Ishikawa (cell line): ENCODE results near the gene EML1.

Experiments used
- CEBPB ChIP-seq: IDR thresholded peaks from 2 replicates; pipeline ENCODE4 v1.6.1; 2012
- CREB1 ChIP-seq: IDR thresholded peaks from 2 replicates; pipeline ENCODE4 v1.6.1; 2012; ENCODE audit warnings: low read depth
- EGR1 ChIP-seq: IDR thresholded peaks from 2 replicates; pipeline ENCODE4 v1.6.1; 2012
- EP300 ChIP-seq: IDR thresholded peaks from 2 replicates; pipeline ENCODE4 v1.6.1; 2012; ENCODE audit warnings: borderline replicate concordance
- FOXM1 ChIP-seq: IDR thresholded peaks from 2 replicates; pipeline ENCODE4 v1.6.1; 2012; ENCODE audit warnings: low read depth, borderline replicate concordance
- MAX ChIP-seq: IDR thresholded peaks from 2 replicates; pipeline ENCODE4 v1.6.1; 2012
- NFIC ChIP-seq: IDR thresholded peaks from 2 replicates; pipeline ENCODE4 v1.6.1; 2012
- RAD21 ChIP-seq: IDR thresholded peaks from 2 replicates; pipeline ENCODE4 v1.6.1; 2012; ENCODE audit warnings: low read depth
- TAF1 ChIP-seq: IDR thresholded peaks from 2 replicates; pipeline ENCODE4 v1.6.1; 2012; ENCODE audit warnings: low read depth, mild to moderate bottlenecking
- TCF12 ChIP-seq: IDR thresholded peaks from 2 replicates; pipeline ENCODE4 v1.6.1; 2012; ENCODE audit warnings: low read depth
- TEAD4 ChIP-seq: IDR thresholded peaks from 2 replicates; pipeline ENCODE4 v1.6.1; 2012
- YY1 ChIP-seq: IDR thresholded peaks from 2 replicates; pipeline ENCODE4 v1.6.1; 2012; ENCODE audit warnings: low read depth
- ZBTB7A ChIP-seq: IDR thresholded peaks from 2 replicates; pipeline ENCODE4 v1.6.1; 2012; ENCODE audit warnings: low read depth
- TF ChIP-seq, protein P1 (sequence below): IDR thresholded peaks from 2 replicates; pipeline ENCODE4 v1.6.1; 2012
- TF ChIP-seq, protein P2 (sequence below): IDR thresholded peaks from 2 replicates; pipeline ENCODE4 v1.6.1; 2012; ENCODE audit warnings: low read depth, mild to moderate bottlenecking

The EML1 gene

GRCh38 chr14:99971941-99972747 lies 178.9 kb downstream of the EML1 start:
- peak; percentile 98 for TF ChIP-seq ZBTB7A
- no peak for TF ChIP-seq FOXM1
- TF ChIP-seq MAX, result peak; percentile 24; the same call in 1 of the 2 replicates

- no peak for TF ChIP-seq EGR1
- TF ChIP-seq TAF1, result no peak
- TF ChIP-seq NFIC, result no peak
- TF ChIP-seq YY1, result no peak
- no peak for TF ChIP-seq TCF12
Observed at GRCh38 chr14:99972748-99973466, 179.7 kb downstream of the EML1 start.

GRCh38 chr14:99975190-99975589 lies 182.0 kb downstream of the EML1 start:
- TF ChIP-seq FOXM1 (no peak), EP300 (no peak), EGR1 (no peak), CEBPB (no peak), NFIC (no peak), ZBTB7A (no peak), MAX (no peak), YY1 (no peak), CREB1 (no peak), TCF12 (no peak), TEAD4 (no peak), RAD21 (no peak), TAF1 (no peak)
- TF ChIP-seq, protein P1, sequence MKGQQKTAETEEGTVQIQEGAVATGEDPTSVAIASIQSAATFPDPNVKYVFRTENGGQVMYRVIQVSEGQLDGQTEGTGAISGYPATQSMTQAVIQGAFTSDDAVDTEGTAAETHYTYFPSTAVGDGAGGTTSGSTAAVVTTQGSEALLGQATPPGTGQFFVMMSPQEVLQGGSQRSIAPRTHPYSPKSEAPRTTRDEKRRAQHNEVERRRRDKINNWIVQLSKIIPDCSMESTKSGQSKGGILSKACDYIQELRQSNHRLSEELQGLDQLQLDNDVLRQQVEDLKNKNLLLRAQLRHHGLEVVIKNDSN, result no peak
- TF ChIP-seq, protein P2, sequence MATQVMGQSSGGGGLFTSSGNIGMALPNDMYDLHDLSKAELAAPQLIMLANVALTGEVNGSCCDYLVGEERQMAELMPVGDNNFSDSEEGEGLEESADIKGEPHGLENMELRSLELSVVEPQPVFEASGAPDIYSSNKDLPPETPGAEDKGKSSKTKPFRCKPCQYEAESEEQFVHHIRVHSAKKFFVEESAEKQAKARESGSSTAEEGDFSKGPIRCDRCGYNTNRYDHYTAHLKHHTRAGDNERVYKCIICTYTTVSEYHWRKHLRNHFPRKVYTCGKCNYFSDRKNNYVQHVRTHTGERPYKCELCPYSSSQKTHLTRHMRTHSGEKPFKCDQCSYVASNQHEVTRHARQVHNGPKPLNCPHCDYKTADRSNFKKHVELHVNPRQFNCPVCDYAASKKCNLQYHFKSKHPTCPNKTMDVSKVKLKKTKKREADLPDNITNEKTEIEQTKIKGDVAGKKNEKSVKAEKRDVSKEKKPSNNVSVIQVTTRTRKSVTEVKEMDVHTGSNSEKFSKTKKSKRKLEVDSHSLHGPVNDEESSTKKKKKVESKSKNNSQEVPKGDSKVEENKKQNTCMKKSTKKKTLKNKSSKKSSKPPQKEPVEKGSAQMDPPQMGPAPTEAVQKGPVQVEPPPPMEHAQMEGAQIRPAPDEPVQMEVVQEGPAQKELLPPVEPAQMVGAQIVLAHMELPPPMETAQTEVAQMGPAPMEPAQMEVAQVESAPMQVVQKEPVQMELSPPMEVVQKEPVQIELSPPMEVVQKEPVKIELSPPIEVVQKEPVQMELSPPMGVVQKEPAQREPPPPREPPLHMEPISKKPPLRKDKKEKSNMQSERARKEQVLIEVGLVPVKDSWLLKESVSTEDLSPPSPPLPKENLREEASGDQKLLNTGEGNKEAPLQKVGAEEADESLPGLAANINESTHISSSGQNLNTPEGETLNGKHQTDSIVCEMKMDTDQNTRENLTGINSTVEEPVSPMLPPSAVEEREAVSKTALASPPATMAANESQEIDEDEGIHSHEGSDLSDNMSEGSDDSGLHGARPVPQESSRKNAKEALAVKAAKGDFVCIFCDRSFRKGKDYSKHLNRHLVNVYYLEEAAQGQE, result no peak

DNA sequence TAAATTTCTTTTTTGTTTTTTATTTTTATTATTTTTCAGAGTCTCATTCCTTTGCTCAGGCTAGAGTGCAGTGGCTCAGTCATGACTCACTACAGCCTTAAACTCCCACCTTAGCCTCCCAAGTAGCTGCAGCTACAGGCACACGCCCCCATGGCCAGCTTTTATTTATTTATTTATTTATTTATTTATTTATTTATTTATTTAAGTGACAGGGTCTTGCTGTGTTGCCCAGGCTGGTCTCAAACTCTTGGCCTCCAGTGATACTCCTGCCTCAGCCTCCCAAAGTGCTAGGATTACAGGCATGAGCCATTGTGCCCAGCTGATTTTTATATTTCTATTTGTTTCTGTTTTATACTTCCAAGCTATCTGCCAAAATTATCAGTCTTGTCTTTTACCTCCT lies 182.8 kb downstream of the EML1 start:
- TF ChIP-seq ZBTB7A (no peak), FOXM1 (no peak), TCF12 (no peak), CREB1 (no peak), EGR1 (no peak), MAX (no peak)

DNA sequence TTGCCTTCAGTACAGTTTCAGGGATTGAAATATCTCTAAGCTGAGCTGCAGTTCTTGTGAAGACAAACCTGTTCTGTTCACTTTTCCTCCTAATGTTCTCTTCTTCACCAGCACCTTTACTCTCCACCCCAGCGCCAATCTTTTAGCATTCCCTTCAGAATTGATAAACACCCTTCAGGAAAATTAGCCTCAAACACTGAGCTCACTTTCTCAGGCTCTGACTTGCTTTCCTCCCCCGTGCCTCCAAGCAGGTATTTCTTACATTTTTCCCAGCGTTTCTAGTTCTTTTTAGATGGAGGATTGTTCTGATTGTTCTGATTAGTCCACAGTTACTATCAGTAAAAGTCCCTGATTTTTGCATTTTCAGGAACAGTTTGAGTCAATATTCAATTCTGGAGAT lies 183.5 kb downstream of the EML1 start:
- TF ChIP-seq CREB1, result no peak
- no peak for TF ChIP-seq EGR1
- TF ChIP-seq RAD21, result no peak

GRCh38 chr14:99980299-99980698 lies 187.1 kb downstream of the EML1 start:
- TF ChIP-seq TEAD4 (no peak), NFIC (no peak), EP300 (no peak), YY1 (no peak), ZBTB7A (no peak), RAD21 (no peak), EGR1 (no peak)

- TF ChIP-seq TAF1 (no peak), CREB1 (no peak), EP300 (no peak), CEBPB (no peak), MAX (no peak), YY1 (no peak), NFIC (no peak), ZBTB7A (no peak), RAD21 (no peak), TEAD4 (no peak), TCF12 (no peak), FOXM1 (no peak), EGR1 (no peak)
- TF ChIP-seq, protein P2, result no peak
- TF ChIP-seq, protein P1, result no peak
Observed at GRCh38 chr14:99981806-99982205, 188.6 kb downstream of the EML1 start.
